Activated CD8-positive, alpha-beta memory T cell treated with anti-CD3 and anti-CD28 coated beads for 1 hour (primary cell): ENCODE data around the gene GGT6.
A peak's percentile ranks its signal among the peaks of the same experiment; 100 is the strongest.
"Not testable (repeated sequence)": the region's sequence is repeated elsewhere in the genome, so short reads cannot be mapped to it uniquely, and the experiment has no call there.

ENCODE experiments used
- DNase-seq, 2 donors: peaks; one replicate each; pipeline ENCODE4 v3.0.0-alpha.2; 2020; ENCODE audit warnings: low read depth in 1 of 2; ENCODE audit errors: extremely low read depth in 1 of 2

The GGT6 gene

GRCh38 chr17:4560421-4560820 is at the start of gene GGT6:
GGT6 (minus strand) TSS chr17:4560577; CDS start chr17:4560521, 56 bp downstream.
- DNase-seq: no peak

- no peak for DNase-seq
Measured at GRCh38 chr17:4610162-4610561, 49.8 kb upstream of the GGT6 start.

GRCh38 chr17:4609761-4610160 is 49.4 kb upstream of the GGT6 start:
- no peak for DNase-seq

- no peak for DNase-seq
Measured at GRCh38 chr17:4607773-4608187, 47.4 kb upstream of the GGT6 start.

- DNase-seq: no peak
Measured at GRCh38 chr17:4607261-4607741, 46.9 kb upstream of the GGT6 start.

GRCh38 chr17:4605826-4606225 is 45.4 kb upstream of the GGT6 start:
- no peak for DNase-seq

GRCh38 chr17:4604736-4605135 is 44.4 kb upstream of the GGT6 start:
- not testable (repeated sequence) for DNase-seq

- DNase-seq: no peak
Measured at GRCh38 chr17:4604111-4604644, 43.8 kb upstream of the GGT6 start.

- DNase-seq: no peak
Measured at GRCh38 chr17:4602041-4602440, 41.7 kb upstream of the GGT6 start.

GRCh38 chr17:4601326-4601725 is 40.9 kb upstream of the GGT6 start:
- no peak for DNase-seq

GRCh38 chr17:4600563-4600962 is 40.2 kb upstream of the GGT6 start:
- DNase-seq: no peak

- DNase-seq: no peak
Measured at GRCh38 chr17:4599505-4600281, 39.3 kb upstream of the GGT6 start.

- DNase-seq: no peak
Measured at GRCh38 chr17:4598776-4599504, 38.6 kb upstream of the GGT6 start.

- DNase-seq: no peak
Measured at GRCh38 chr17:4597975-4598374, 37.6 kb upstream of the GGT6 start.

GRCh38 chr17:4596636-4597380 is 36.4 kb upstream of the GGT6 start:
- DNase-seq: no peak

- DNase-seq: not testable (repeated sequence)
Measured at GRCh38 chr17:4595685-4596342, 35.4 kb upstream of the GGT6 start.

GRCh38 chr17:4594931-4595684 is 34.7 kb upstream of the GGT6 start:
- peak in 1 of 2 donors; percentile 11 for DNase-seq

- DNase-seq: no peak
Measured at GRCh38 chr17:4594406-4594805, 34.0 kb upstream of the GGT6 start.

GRCh38 chr17:4593021-4593421 is 32.6 kb upstream of the GGT6 start:
- DNase-seq: no peak
